Endothelial cell of hepatic sinusoid (primary cell): Measurements from ENCODE around the gene VKORC1L1.
"Not testable (repeated sequence)": the region's sequence is repeated elsewhere in the genome, so short reads cannot be mapped to it uniquely, and the experiment has no call there.

ENCODE experiments used
- in situ Hi-C: cut with HindIII; loops from 2 replicates; pipeline ENCODE4 v1.10.0; 2017; ENCODE audit warnings: low sequenced_read_pairs

VKORC1L1 gene

GRCh38 chr7:65872776-65873581 lies at the start of gene VKORC1L1:
Gene VKORC1L1 (plus strand): TSS chr7:65873074. CDS start chr7:65873372, 298 bp downstream.
- in situ Hi-C loops: no loop called here

- in situ Hi-C loops: no loop called here
Observed at GRCh38 chr7:65827366-65827765, 45.5 kb upstream of the VKORC1L1 start.

GRCh38 chr7:65832281-65832680 lies 40.6 kb upstream of the VKORC1L1 start:
- in situ Hi-C loops: no loop called here

- in situ Hi-C loops: not testable (repeated sequence)
Observed at GRCh38 chr7:65836684-65837083, 36.2 kb upstream of the VKORC1L1 start.

GRCh38 chr7:65837541-65837956 lies 35.3 kb upstream of the VKORC1L1 start:
- in situ Hi-C loops: not testable (repeated sequence)

- in situ Hi-C loops: no loop called here
Observed at GRCh38 chr7:65839846-65840245, 33.0 kb upstream of the VKORC1L1 start.

GRCh38 chr7:65840446-65840845 lies 32.4 kb upstream of the VKORC1L1 start:
- in situ Hi-C loops: no loop called here

- in situ Hi-C loops: not testable (repeated sequence)
Observed at GRCh38 chr7:65843616-65844015, 29.3 kb upstream of the VKORC1L1 start.

- in situ Hi-C loops: no loop called here
Observed at GRCh38 chr7:65846008-65846570, 26.8 kb upstream of the VKORC1L1 start.

GRCh38 chr7:65853426-65853825 lies 19.4 kb upstream of the VKORC1L1 start:
- in situ Hi-C loops: not testable (repeated sequence)

- in situ Hi-C loops: not testable (repeated sequence)
Observed at GRCh38 chr7:65853892-65854291, 19.0 kb upstream of the VKORC1L1 start.

- in situ Hi-C loops: not testable (repeated sequence)
Observed at GRCh38 chr7:65857321-65857894, 15.5 kb upstream of the VKORC1L1 start.

- in situ Hi-C loops: not testable (repeated sequence)
Observed at GRCh38 chr7:65858660-65859059, 14.2 kb upstream of the VKORC1L1 start.

- in situ Hi-C loops: not testable (repeated sequence)
Observed at GRCh38 chr7:65866244-65866643, 6.6 kb upstream of the VKORC1L1 start.

- in situ Hi-C loops: not testable (repeated sequence)
Observed at GRCh38 chr7:65867681-65868080, 5.2 kb upstream of the VKORC1L1 start.

GRCh38 chr7:65869312-65869711 lies 3.6 kb upstream of the VKORC1L1 start:
- in situ Hi-C loops: not testable (repeated sequence)

GRCh38 chr7:65871451-65871850 lies 1.4 kb upstream of the VKORC1L1 start:
- in situ Hi-C loops: not testable (repeated sequence)

GRCh38 chr7:65873582-65874193 lies 814 bp downstream of the VKORC1L1 start:
- in situ Hi-C loops: not testable (repeated sequence)

GRCh38 chr7:65875715-65876114 lies 2.8 kb downstream of the VKORC1L1 start:
- in situ Hi-C loops: not testable (repeated sequence)

- in situ Hi-C loops: not testable (repeated sequence)
Observed at GRCh38 chr7:65879292-65880153, 6.6 kb downstream of the VKORC1L1 start.

- in situ Hi-C loops: not testable (repeated sequence)
Observed at GRCh38 chr7:65880242-65880641, 7.4 kb downstream of the VKORC1L1 start.
